ENCODE data around the gene PKP4. TPM values are rescaled to one million over a fixed set of nuclear protein-coding genes. Genes with fewer than 3 reads are reported as not detected.
"Not testable (repeated sequence)": the region's sequence is repeated elsewhere in the genome, so short reads cannot be mapped to it uniquely, and the experiment has no call there.

The PKP4 gene
- total RNA-seq, 1 donor from 2014 or later = 41.0 TPM

GRCh38 chr2:158473719-158474392 is 17.1 kb downstream of the PKP4 start:
- H3K4me3 ChIP-seq (ENCODE audit: low read depth, low read length) = no peak overlapping the region
- TF ChIP-seq, protein P1, sequence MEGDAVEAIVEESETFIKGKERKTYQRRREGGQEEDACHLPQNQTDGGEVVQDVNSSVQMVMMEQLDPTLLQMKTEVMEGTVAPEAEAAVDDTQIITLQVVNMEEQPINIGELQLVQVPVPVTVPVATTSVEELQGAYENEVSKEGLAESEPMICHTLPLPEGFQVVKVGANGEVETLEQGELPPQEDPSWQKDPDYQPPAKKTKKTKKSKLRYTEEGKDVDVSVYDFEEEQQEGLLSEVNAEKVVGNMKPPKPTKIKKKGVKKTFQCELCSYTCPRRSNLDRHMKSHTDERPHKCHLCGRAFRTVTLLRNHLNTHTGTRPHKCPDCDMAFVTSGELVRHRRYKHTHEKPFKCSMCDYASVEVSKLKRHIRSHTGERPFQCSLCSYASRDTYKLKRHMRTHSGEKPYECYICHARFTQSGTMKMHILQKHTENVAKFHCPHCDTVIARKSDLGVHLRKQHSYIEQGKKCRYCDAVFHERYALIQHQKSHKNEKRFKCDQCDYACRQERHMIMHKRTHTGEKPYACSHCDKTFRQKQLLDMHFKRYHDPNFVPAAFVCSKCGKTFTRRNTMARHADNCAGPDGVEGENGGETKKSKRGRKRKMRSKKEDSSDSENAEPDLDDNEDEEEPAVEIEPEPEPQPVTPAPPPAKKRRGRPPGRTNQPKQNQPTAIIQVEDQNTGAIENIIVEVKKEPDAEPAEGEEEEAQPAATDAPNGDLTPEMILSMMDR (conservative IDR thresholded peaks at IDR 0.05; ENCODE audit: low read depth, low read length) = no peak
- DNase-seq (ENCODE audit: low read depth) = no peak

DNA sequence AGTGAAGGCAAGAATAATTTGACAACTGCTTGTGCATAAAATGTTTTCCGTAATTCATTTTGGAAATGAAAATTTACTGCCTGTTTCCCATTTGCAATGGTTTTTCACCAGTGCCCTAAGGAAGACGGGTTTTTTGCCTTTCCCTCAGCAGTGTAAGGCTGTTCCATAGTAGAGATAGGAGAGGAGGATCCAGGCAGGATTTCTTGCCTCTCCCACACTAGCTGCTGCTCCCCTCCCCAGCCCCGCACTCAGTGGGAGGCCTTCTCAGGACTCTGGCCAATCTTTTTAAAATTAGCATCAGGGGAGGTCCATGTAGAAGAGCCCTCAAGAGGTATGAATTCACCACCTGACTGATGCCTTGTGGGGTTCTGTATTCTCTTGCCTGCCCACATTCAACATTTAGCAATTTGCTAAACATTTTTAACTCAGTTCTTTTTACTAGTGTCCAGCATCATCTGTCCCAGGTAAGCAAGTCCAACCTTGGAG is 17.8 kb downstream of the PKP4 start:
- not testable (repeated sequence) for H3K4me3 ChIP-seq (ENCODE audit: low read depth, low read length)

GRCh38 chr2:158477202-158477601 is 20.4 kb downstream of the PKP4 start:
- H3K4me3 ChIP-seq (ENCODE audit: low read depth, low read length) = no peak overlapping the region
- TF ChIP-seq, protein P1 (conservative IDR thresholded peaks at IDR 0.05; ENCODE audit: low read depth, low read length) = no peak
- DNase-seq (ENCODE audit: low read depth) = no peak

More for the DNA sequence above, 17.8 kb downstream of the PKP4 start:
- not testable (repeated sequence) for DNase-seq (ENCODE audit: low read depth)

DNA sequence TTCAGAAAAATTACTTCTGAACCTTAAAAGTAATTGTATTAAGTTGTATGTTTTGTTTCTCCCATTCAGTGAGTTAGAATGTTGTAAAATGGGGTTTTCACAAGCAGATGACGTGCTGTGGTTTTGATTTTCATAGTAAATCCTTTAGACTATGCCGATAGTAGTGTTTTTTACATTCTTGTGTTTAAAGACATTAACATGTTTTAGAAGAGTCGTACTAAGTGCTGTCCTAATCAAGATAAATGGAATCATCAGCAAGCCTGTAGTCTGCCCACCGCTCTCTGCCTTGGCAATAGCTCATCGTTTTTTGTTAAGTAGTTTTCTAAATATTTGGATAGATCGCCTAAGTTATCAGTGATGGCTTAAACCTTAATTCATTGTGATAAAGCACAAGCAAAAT is 21.5 kb downstream of the PKP4 start:
- no peak for DNase-seq (ENCODE audit: low read depth)
- no peak overlapping the region for H3K4me3 ChIP-seq (ENCODE audit: low read depth, low read length)
- TF ChIP-seq, protein P1 (conservative IDR thresholded peaks at IDR 0.05; ENCODE audit: low read depth, low read length) = no peak

DNA sequence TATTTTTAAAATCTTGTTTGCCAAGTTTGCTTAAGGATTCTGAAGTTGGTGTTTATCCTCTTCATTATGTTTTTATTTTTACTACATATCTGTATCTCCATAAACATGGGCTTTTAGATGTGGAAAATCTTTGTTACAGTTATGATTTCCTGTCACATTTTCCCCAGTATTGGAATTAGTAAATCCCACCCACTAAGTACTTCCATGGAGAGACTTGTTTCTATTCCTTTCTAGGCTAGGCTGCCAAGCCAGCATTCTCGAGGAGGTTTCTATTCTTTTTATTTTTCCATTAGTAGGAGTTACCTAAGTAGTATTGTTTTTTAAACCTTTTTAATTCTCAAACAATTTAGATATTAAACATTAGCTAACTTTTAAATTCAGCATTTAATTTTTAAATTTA is 22.1 kb downstream of the PKP4 start:
- TF ChIP-seq, protein P1 (conservative IDR thresholded peaks at IDR 0.05; ENCODE audit: low read depth, low read length) = no peak
- no peak for DNase-seq (ENCODE audit: low read depth)
- no peak overlapping the region for H3K4me3 ChIP-seq (ENCODE audit: low read depth, low read length)

DNA sequence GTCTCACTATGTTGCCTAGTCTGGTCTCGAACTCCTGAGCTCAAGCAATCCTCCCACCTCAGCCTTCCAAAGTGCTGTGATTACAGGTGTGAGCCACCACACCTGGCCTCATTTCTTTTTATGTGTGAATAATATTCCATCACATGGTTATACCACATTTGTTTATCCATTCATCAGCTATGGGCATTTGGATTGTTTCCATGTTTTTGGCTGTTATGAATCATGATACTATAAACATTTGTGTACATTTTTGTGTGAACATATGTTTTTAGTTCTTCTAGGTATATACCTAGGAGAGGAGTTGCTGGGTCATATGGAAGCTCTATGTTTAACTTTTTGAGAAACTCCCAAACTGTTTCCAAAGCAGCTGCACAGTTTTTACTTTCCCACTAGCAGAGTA is 24.4 kb downstream of the PKP4 start:
- no peak overlapping the region for H3K4me3 ChIP-seq (ENCODE audit: low read depth, low read length)
- no peak for DNase-seq (ENCODE audit: low read depth)
- TF ChIP-seq, protein P1 (conservative IDR thresholded peaks at IDR 0.05; ENCODE audit: low read depth, low read length) = no peak

DNA sequence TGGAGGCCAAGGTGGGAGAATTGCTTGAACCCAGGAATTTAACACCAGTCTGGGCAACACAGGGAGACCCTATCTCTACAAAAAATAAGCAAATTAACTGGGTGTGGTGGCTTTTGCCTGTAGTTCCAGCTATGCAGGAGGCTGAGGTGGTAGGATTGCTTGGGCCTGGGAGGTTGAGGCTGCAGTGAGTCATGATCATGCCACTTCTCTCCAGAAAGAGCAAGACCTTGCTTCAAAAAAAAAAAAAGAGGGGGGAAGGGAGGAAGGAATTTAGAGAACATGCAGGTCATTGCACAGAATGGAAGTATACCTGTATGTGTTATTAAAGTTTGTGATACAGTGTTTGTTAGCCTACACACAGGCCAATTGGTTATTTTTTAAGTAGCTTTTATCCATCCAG is 25.8 kb downstream of the PKP4 start:
- H3K4me3 ChIP-seq (ENCODE audit: low read depth, low read length) = no peak overlapping the region
- no peak for DNase-seq (ENCODE audit: low read depth)
- TF ChIP-seq, protein P1 (conservative IDR thresholded peaks at IDR 0.05; ENCODE audit: low read depth, low read length) = no peak
